H9 (cell line): ENCODE measurements around the gene PLEKHM3. TPM values are rescaled to one million over a fixed set of nuclear protein-coding genes. Genes with fewer than 3 reads are reported as not detected.

Experiments
- DNase-seq: peaks from one replicate; pipeline ENCODE4 v3.0.0-alpha.2; 2017
- H2AFZ ChIP-seq: one replicate; pipeline ENCODE4 v1.6.1; 2013; ENCODE audit warnings: mild to moderate bottlenecking, low read length, control low read depth, moderate library complexity
- H2AK5ac ChIP-seq: 2 replicates; pipeline ENCODE4 v1.6.1; 2013; ENCODE audit warnings: low read length, control low read depth, mixed read lengths; ENCODE audit not compliant: insufficient read length
- H2BK120ac ChIP-seq: one replicate; pipeline ENCODE4 v1.6.1; 2013; ENCODE audit warnings: low read depth, mild to moderate bottlenecking, low read length, control low read depth, inconsistent platforms; ENCODE audit not compliant: poor library complexity, severe bottlenecking
- H2BK12ac ChIP-seq: 2 replicates; pipeline ENCODE4 v1.6.1; 2013; ENCODE audit warnings: low read length, control low read depth, mixed read lengths, low read depth; ENCODE audit not compliant: insufficient read length
- H2BK15ac ChIP-seq: 2 replicates; pipeline ENCODE4 v1.6.1; 2013; ENCODE audit warnings: low read depth, low read length, control low read depth
- H2BK20ac ChIP-seq: one replicate; pipeline ENCODE4 v1.6.1; 2013; ENCODE audit warnings: low read depth, mild to moderate bottlenecking, low read length, control low read depth, inconsistent platforms; ENCODE audit not compliant: poor library complexity, severe bottlenecking
- H2BK5ac ChIP-seq: 2 replicates; pipeline ENCODE4 v1.6.1; 2013; ENCODE audit warnings: low read length, control low read depth, mixed read lengths; ENCODE audit not compliant: insufficient read length
- H3K14ac ChIP-seq: 2 replicates; pipeline ENCODE4 v1.6.1; 2013; ENCODE audit warnings: low read length, control low read depth; ENCODE audit not compliant: insufficient read depth
- H3K18ac ChIP-seq: 2 replicates; pipeline ENCODE4 v1.6.1; 2013; ENCODE audit warnings: low read depth, mild to moderate bottlenecking, mixed read lengths, low read length, control low read depth; ENCODE audit not compliant: insufficient read length
- H3K23ac ChIP-seq: 2 replicates; pipeline ENCODE4 v1.6.1; 2013; ENCODE audit warnings: low read length, control low read depth, mixed read lengths, low read depth; ENCODE audit not compliant: insufficient read length
- H3K23me2 ChIP-seq: 2 replicates; pipeline ENCODE4 v1.6.1; 2013; ENCODE audit warnings: low read depth, mild to moderate bottlenecking, mixed read lengths, low read length, control low read depth; ENCODE audit not compliant: insufficient read length, poor library complexity, severe bottlenecking
- H3K27ac ChIP-seq: 2 replicates; pipeline ENCODE4 v1.5.1; 2013; ENCODE audit warnings: low read length, control low read depth, mixed read lengths, low read depth; ENCODE audit not compliant: insufficient read length
- H3K27me3 ChIP-seq: 2 replicates; pipeline ENCODE4 v1.6.1; 2013; ENCODE audit warnings: low read length, control low read depth, inconsistent platforms; ENCODE audit not compliant: insufficient read depth
- H3K4ac ChIP-seq: 2 replicates; pipeline ENCODE4 v1.6.1; 2013; ENCODE audit warnings: low read depth, mild to moderate bottlenecking, control low read depth, inconsistent platforms, low read length, moderate library complexity
- H3K4me1 ChIP-seq: 2 replicates; pipeline ENCODE4 v1.6.1; 2013; ENCODE audit warnings: low read length, control low read depth, inconsistent platforms; ENCODE audit not compliant: insufficient read depth
- H3K4me2 ChIP-seq: 2 replicates; pipeline ENCODE4 v1.6.1; 2013; ENCODE audit warnings: low read length, control low read depth, mixed read lengths; ENCODE audit not compliant: insufficient read length, insufficient read depth
- H3K56ac ChIP-seq: 2 replicates; pipeline ENCODE4 v1.6.1; 2013; ENCODE audit warnings: low read depth, mild to moderate bottlenecking, mixed read lengths, low read length, control low read depth; ENCODE audit not compliant: insufficient read length
- H3K79me1 ChIP-seq: 2 replicates; pipeline ENCODE4 v1.6.1; 2013; ENCODE audit warnings: low read depth, mild to moderate bottlenecking, moderate library complexity, low read length, control low read depth, inconsistent platforms; ENCODE audit not compliant: insufficient read depth, poor library complexity, severe bottlenecking
- H3K79me2 ChIP-seq: 2 replicates; pipeline ENCODE4 v1.6.1; 2013; ENCODE audit warnings: low read length, control low read depth, inconsistent platforms; ENCODE audit not compliant: insufficient read depth
- H3K9ac ChIP-seq: 2 replicates; pipeline ENCODE4 v1.6.1; 2013; ENCODE audit warnings: low read length, control low read depth, mixed read lengths; ENCODE audit not compliant: insufficient read length; ENCODE audit errors: extremely low read depth
- H3K9me3 ChIP-seq: one replicate; pipeline ENCODE4 v1.6.1; 2013; ENCODE audit warnings: low read depth, low read length, inconsistent platforms; ENCODE audit not compliant: control insufficient read depth
- H3T11ph ChIP-seq: one replicate; pipeline ENCODE4 v1.6.1; 2013; ENCODE audit warnings: mild to moderate bottlenecking, low read length, control low read depth, inconsistent platforms
- H4K20me1 ChIP-seq: one replicate; pipeline ENCODE4 v1.6.1; 2013; ENCODE audit not compliant: control insufficient read depth, insufficient read length, insufficient read depth
- H4K5ac ChIP-seq: 2 replicates; pipeline ENCODE4 v1.6.1; 2013; ENCODE audit warnings: low read depth, mild to moderate bottlenecking, mixed read lengths, low read length, control low read depth; ENCODE audit not compliant: insufficient read length
- H4K8ac ChIP-seq: replicated peaks from 2 replicates; pipeline ENCODE4 v1.6.1; 2013; ENCODE audit warnings: low read length, control low read depth, mixed read lengths, low read depth; ENCODE audit not compliant: insufficient read length
- H4K91ac ChIP-seq: 2 replicates; pipeline ENCODE4 v1.6.1; 2013; ENCODE audit warnings: low read depth, mild to moderate bottlenecking, moderate library complexity, mixed read lengths, low read length, control low read depth; ENCODE audit not compliant: insufficient read length
- H3K27ac Mint-ChIP-seq, 3 experiments: 2 replicates in 2 of 3; 3 replicates in 1 of 3; pipeline ENCODE4 v1.8.0; 2020 to 2021; ENCODE audit warnings: mixed read lengths in 3 of 3, mild to moderate bottlenecking in 1 of 3, moderate library complexity in 1 of 3
- H3K27me3 Mint-ChIP-seq: 2 replicates; pipeline ENCODE4 v1.8.0; 2021; ENCODE audit warnings: low read depth, mild to moderate bottlenecking, moderate library complexity, mixed read lengths
- H3K36me3 Mint-ChIP-seq, 3 experiments: 2 replicates in 2 of 3; 3 replicates in 1 of 3; pipeline ENCODE4 v1.8.0; 2020 to 2021; ENCODE audit warnings: low read depth in 3 of 3, mixed read lengths in 3 of 3; ENCODE audit not compliant: insufficient read depth in 1 of 3
- H3K4me1 Mint-ChIP-seq, 2 experiments: 2 replicates each; pipeline ENCODE4 v1.8.0; 2020; ENCODE audit warnings: mixed read lengths in 2 of 2
- H3K4me3 Mint-ChIP-seq, 2 experiments: 2 replicates in 1 of 2; 3 replicates in 1 of 2; pipeline ENCODE4 v1.8.0; 2020 to 2021; ENCODE audit warnings: mild to moderate bottlenecking in 2 of 2, mixed read lengths in 2 of 2, moderate library complexity in 1 of 2
- H3K9me3 Mint-ChIP-seq, 2 experiments: 2 replicates in 1 of 2; 3 replicates in 1 of 2; pipeline ENCODE4 v1.8.0; 2020; ENCODE audit warnings: mild to moderate bottlenecking in 2 of 2, mixed read lengths in 2 of 2, moderate library complexity in 1 of 2
- CTCF ChIP-seq: fragments of 200-600 bp; sonication (generic); conservative IDR thresholded peaks from 3 replicates; pipeline ENCODE4 v1.8.0; 2021; ENCODE audit warnings: antibody characterized with exemption, mild to moderate bottlenecking
- WGBS: extraction: QIAGEN DNeasy Blood & Tissue Kit; methylation state at CpG from one replicate; pipeline ENCODE4 v1.1.7; 2013; ENCODE audit warnings: missing lambda C conversion rate, low lambda C conversion rate, mixed read lengths; ENCODE audit not compliant: insufficient read length; ENCODE audit errors: extremely low coverage; 5-methylcytosine and 5-hydroxymethylcytosine counted together
- total RNA-seq: library from RNA; stranded (reverse); gene quantifications from 2 replicates; pipeline ENCODE4 v1.2.1, GENCODE V29; 2021

Gene PLEKHM3
- total RNA-seq, 1 experiment from 2014 or later: 7.5 TPM

GRCh38 chr2:207898354-207898695 lies 127.0 kb downstream of the PLEKHM3 start:
- peaks cover 19% of the 10 kb centered on the region for H3K4me1 ChIP-seq
- H3K4me1 Mint-ChIP-seq: peaks cover 52 to 54% of the 10 kb centered on the region in 2 experiments

More at GRCh38 chr2:207898354-207898695, 127.0 kb downstream of the PLEKHM3 start:
- Histone ChIP-seq H2BK15ac (no peak overlapping the region), H3K4ac (no peak overlapping the region), H3K27ac (no peak overlapping the region), H4K20me1 (no peaks in the 10 kb centered on the region), H3T11ph (no peak overlapping the region), H3K27me3 (no peaks in the 10 kb centered on the region), H2AFZ (no peak overlapping the region), H2AK5ac (no peak overlapping the region), H3K4me2 (no peak overlapping the region), H4K91ac (no peak overlapping the region), H2BK120ac (no peak overlapping the region), H3K14ac (no peak overlapping the region), H4K5ac (no peak overlapping the region), H2BK12ac (no peak overlapping the region), H3K9ac (no peak overlapping the region), H2BK5ac (no peak overlapping the region), H3K18ac (no peak overlapping the region), H3K79me2 (no peaks in the 10 kb centered on the region), H3K9me3 (no peaks in the 10 kb centered on the region), H3K56ac (no peak overlapping the region), H4K8ac (no peak overlapping the region), H2BK20ac (no peak overlapping the region), H3K23me2 (no peaks in the 10 kb centered on the region), H3K79me1 (no peaks in the 10 kb centered on the region), H3K23ac (no peak overlapping the region)
- no peak for TF ChIP-seq CTCF
- Mint-ChIP-seq H3K36me3 (peaks cover 0 to 2% (median 0%) of the 10 kb centered on the region in 3 experiments; a peak in 2 of 7 replicates), H3K9me3 (no peaks in the 10 kb centered on the region; a peak in 1 of 5 replicates), H3K4me3 (no peak overlapping the region), H3K27ac (peak overlapping the region in 2 of 3 experiments; percentile 86 to 87; a peak in 2 of 7 replicates), H3K27me3 (no peaks in the 10 kb centered on the region)
- no peak for DNase-seq
- no CpG with 5 or more reads among the region's 8 CpGs for WGBS
